HEK293T (cell line): Measurements from ENCODE around the gene BNIP1.

Experiments
- CTCF ChIA-PET: fragments of 350-600 bp; formaldehyde crosslinking; extraction: SDS; loops from one replicate; lab custom pipeline; 2021; ENCODE audit warnings: antibody characterized with exemption, inconsistent platforms; lab: Yijun Ruan, JAX
- POLR2A ChIA-PET: fragments of 350-600 bp; formaldehyde crosslinking; extraction: SDS; loops from one replicate; lab custom pipeline; 2020; ENCODE audit warnings: antibody characterized with exemption, inconsistent platforms; lab: Yijun Ruan, JAX
- DNase-seq: peaks from one replicate; pipeline ENCODE4 v3.0.0; 2012; ENCODE audit warnings: mixed read lengths; ENCODE audit errors: extremely low spot score
- ARNT ChIP-seq: fragments of 450-650 bp; IDR thresholded peaks from 2 replicates; pipeline ENCODE4 v1.6.1; 2017; ENCODE audit warnings: mild to moderate bottlenecking
- BHLHE40 ChIP-seq: fragments of 450-650 bp; IDR thresholded peaks from 2 replicates; pipeline ENCODE4 v1.6.1; 2016; ENCODE audit warnings: mild to moderate bottlenecking, moderate library complexity, borderline replicate concordance
- CTBP1 ChIP-seq: fragments of 450-650 bp; IDR thresholded peaks from 2 replicates; pipeline ENCODE4 v1.6.1; 2016; ENCODE audit warnings: borderline replicate concordance
- ELF4 ChIP-seq: fragments of 450-650 bp; IDR thresholded peaks from 2 replicates; pipeline ENCODE4 v1.6.1; 2017; ENCODE audit warnings: antibody characterized with exemption
- FOXA1 ChIP-seq: fragments of 450-650 bp; IDR thresholded peaks from 2 replicates; pipeline ENCODE4 v1.6.1; 2016; ENCODE audit warnings: mild to moderate bottlenecking
- FOXK2 ChIP-seq: fragments of 450-650 bp; IDR thresholded peaks from 2 replicates; pipeline ENCODE4 v1.6.1; 2016; ENCODE audit warnings: mild to moderate bottlenecking
- FOXM1 ChIP-seq: fragments of 450-650 bp; IDR thresholded peaks from 2 replicates; pipeline ENCODE4 v1.6.1; 2017; ENCODE audit warnings: mild to moderate bottlenecking, borderline replicate concordance
- HDGF ChIP-seq: fragments of 450-650 bp; IDR thresholded peaks from 2 replicates; pipeline ENCODE4 v1.6.1; 2017; ENCODE audit warnings: antibody characterized with exemption, borderline replicate concordance
- L3MBTL2 ChIP-seq: fragments of 450-650 bp; conservative IDR thresholded peaks from 2 replicates; pipeline ENCODE4 v1.6.1; 2016; ENCODE audit warnings: mild to moderate bottlenecking
- LEF1 ChIP-seq: fragments of 450-650 bp; IDR thresholded peaks from 2 replicates; pipeline ENCODE4 v1.6.1; 2017; ENCODE audit warnings: mild to moderate bottlenecking, borderline replicate concordance
- NFRKB ChIP-seq: fragments of 450-650 bp; IDR thresholded peaks from 2 replicates; pipeline ENCODE4 v1.6.1; 2016; ENCODE audit warnings: mild to moderate bottlenecking, moderate library complexity
- SP1 ChIP-seq: fragments of 450-650 bp; IDR thresholded peaks from 2 replicates; pipeline ENCODE4 v1.6.1; 2017
- SUZ12 ChIP-seq: fragments of 450-650 bp; IDR thresholded peaks from 2 replicates; pipeline ENCODE4 v1.6.1; 2016; ENCODE audit warnings: mild to moderate bottlenecking
- TARDBP ChIP-seq: fragments of 450-650 bp; IDR thresholded peaks from 2 replicates; pipeline ENCODE4 v1.6.1; 2016
- ZNF384 ChIP-seq: fragments of 450-650 bp; IDR thresholded peaks from 2 replicates; pipeline ENCODE4 v1.6.1; 2016
- TF ChIP-seq, protein P1 (sequence below): fragments of 450-650 bp; IDR thresholded peaks from 2 replicates; pipeline ENCODE4 v1.6.1; 2016

BNIP1 gene

DNA sequence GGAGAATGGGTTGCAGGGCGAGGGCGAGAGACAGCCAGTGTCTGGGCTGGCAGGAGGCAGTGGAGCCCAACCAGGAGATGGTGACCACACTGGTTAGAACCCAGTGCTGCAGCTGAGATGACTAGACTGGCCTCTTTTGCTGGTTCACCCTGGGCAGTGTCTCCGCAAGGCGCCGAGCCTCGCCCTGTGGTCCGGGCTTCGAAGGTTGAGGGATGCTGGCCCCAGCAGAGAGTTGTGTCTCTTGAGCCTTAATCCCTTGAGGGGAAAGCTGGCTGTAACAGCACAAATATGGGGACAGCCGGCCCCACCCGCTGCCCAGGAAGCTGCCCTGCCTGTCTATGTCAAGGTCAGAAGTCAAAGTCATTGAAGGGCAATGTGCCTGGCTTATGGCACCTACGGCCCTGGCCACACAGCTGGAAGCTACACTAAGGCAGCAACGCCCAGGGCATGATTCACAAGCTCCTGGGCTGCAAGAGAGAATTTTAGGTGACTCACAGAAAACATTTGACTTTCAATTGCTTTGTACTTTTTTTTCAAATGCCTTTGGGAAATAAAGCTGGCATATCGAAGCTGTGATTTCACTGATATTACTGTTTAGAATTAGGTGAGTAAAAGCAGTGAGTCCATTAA, 57.4 kb downstream of the BNIP1 start:
- DNase-seq = no peak
- ChIA-PET POLR2A (interaction anchor here (1.0 to 1.4 kb wide), 2 partner anchors 128 to 141 kb away, joined by 3 to 4 read pairs; no protein-coding TSS in a partner anchor), CTCF (interaction anchor here (0.6 to 1.3 kb wide), 2 partner anchors 14 to 1711 kb away, joined by 3 to 6 read pairs; no protein-coding TSS in a partner anchor)
- TF ChIP-seq LEF1 = no peak
- no peak for TF ChIP-seq FOXK2
- no peak for TF ChIP-seq BHLHE40
- TF ChIP-seq ZNF384 = no peak

DNA sequence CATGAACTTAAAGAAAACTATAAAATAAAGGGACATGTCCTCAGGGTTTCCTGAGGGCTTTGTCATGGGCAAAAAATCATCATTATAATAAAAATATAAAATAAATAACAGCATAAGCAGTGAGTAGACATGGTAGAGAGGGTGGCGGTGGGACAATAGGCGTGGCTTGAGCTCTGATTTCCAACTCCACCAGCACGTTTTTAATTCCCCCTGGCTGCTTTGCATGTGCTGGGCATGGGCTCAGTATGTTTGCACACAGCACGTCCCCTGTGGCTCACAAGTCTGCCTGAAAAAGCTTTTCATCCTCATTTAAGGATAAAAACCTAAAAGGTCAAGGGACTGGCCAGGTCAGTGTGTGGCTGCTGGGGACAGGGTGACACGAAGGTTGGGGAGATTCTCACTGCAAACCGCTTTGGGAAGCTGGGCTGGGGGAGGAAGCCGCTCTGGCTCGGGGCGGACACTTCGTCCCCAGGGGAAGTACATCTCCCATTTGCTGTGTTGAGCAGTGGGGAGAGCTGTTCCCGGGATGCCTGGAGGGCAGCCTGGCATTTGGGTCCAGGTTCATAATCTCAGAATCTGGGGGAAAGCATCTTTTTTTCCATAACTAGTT, 58.0 kb downstream of the BNIP1 start:
- no peak for TF ChIP-seq HDGF
- no peak for TF ChIP-seq ELF4
- no peak for TF ChIP-seq TARDBP
- TF ChIP-seq FOXK2 = no peak
- no peak for TF ChIP-seq NFRKB
- TF ChIP-seq ARNT = no peak
- no peak for TF ChIP-seq SUZ12
- no peak for TF ChIP-seq FOXA1
- POLR2A ChIA-PET = interaction anchor here (1.0 to 1.4 kb wide), 2 partner anchors 127 to 142 kb away, joined by 3 to 4 read pairs; no protein-coding TSS in a partner anchor
- no peak for DNase-seq
- CTCF ChIA-PET = interaction anchor here (0.6 kb wide), 1 partner anchor 1712 kb away, joined by 3 read pairs; no protein-coding TSS in a partner anchor

DNA sequence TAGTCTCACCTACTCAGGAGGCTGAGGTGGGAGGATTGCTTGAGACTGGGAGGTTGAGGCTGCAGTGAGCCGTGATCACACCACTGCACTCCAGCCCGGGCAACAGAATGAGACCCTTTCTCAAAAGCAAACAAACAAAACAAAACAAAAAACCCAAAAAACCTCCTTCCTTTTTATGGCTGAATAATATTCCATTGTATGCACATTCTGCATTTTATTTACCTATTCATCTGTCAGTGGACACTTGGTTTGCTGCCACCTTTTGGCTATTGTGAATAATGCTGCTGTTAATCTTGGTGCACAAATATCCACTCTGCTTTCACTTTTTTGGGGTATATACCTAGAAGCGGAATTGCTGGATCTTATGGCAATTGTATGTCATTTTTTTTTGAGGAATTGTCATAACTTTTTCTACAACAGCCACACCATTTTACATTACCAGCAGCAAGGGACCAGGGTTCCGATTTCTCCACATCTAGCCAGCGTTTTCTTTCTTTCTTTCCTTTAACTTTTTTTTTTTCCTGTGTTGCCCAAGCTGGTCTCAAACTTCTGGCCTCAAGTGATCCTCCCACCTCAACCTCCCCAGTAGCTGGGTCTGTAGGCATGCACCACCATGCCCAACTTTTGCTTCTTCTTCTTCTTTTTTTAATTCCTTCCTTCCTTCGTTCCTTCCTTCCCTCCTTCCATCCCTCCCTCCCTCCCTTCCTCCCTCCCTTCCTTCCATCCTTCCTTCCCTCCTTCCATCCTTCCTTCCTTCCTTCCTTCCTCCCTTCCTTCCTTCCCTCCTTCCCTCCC, 60.1 kb downstream of the BNIP1 start:
- no peak for TF ChIP-seq SP1
- TF ChIP-seq, protein P1, sequence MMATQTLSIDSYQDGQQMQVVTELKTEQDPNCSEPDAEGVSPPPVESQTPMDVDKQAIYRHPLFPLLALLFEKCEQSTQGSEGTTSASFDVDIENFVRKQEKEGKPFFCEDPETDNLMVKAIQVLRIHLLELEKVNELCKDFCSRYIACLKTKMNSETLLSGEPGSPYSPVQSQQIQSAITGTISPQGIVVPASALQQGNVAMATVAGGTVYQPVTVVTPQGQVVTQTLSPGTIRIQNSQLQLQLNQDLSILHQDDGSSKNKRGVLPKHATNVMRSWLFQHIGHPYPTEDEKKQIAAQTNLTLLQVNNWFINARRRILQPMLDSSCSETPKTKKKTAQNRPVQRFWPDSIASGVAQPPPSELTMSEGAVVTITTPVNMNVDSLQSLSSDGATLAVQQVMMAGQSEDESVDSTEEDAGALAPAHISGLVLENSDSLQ = peak; percentile 69
- no peak for DNase-seq
- ChIA-PET POLR2A (no interaction called here), CTCF (no interaction called here)

DNA sequence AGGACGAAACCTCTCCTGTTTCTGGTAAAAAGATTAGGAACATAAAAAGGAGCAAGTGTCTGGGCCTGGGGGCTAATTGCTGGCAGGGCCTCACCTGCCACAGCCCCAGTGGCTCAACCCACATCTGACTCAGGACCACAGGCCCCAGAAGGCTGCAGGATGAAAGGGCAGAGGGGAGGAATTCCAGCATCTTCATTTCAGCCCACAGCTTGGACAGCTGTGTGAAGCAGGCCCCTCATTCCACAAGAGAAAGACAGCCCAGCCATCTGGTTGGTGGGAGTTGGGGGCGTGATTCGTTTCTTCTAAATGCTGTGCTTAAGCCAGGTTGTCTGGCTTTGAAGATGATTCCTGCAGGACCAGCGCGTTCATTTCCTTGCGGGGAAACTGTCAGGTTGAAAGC, 61.6 kb downstream of the BNIP1 start:
- TF ChIP-seq HDGF = no peak
- no peak for TF ChIP-seq LEF1
- TF ChIP-seq SP1 = no peak
- TF ChIP-seq CTBP1 = no peak
- no peak for TF ChIP-seq L3MBTL2
- TF ChIP-seq ELF4 = no peak
- no peak for TF ChIP-seq TARDBP
- TF ChIP-seq, protein P1 = no peak
- TF ChIP-seq NFRKB = no peak
- no peak for TF ChIP-seq ARNT
- DNase-seq = no peak
- ChIA-PET CTCF (no interaction called here), POLR2A (no interaction called here)

DNA sequence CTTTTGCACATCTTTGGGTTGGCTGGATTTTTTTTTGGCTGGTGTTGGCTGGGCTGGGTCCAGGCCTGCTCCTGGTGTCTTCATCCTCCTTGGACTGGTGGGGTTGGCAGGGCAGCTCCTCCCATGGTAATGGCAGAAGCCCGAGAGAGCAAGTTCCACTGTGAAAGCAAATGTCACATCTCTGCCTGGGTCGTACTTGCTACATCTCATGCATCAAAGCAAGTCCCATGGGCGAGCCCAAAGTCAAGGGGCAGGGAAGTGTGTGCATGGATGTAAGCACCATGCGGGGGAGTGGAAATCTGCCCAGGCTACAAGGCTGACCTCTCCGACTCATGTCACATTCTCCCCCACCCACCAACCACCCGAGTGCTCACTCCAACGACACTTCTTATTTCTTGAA, 64.0 kb downstream of the BNIP1 start:
- POLR2A ChIA-PET = interaction anchor here (0.6 kb wide), 1 partner anchor 66 kb away, joined by 3 read pairs; no protein-coding TSS in a partner anchor
- CTCF ChIA-PET = interaction anchor here (0.6 to 1.0 kb wide), 2 partner anchors 21 to 22 kb away, joined by 3 read pairs; no protein-coding TSS in a partner anchor
- DNase-seq = no peak
- TF ChIP-seq TARDBP (no peak), CTBP1 (no peak), NFRKB (no peak), ARNT (no peak), BHLHE40 (no peak), SP1 (no peak)

DNA sequence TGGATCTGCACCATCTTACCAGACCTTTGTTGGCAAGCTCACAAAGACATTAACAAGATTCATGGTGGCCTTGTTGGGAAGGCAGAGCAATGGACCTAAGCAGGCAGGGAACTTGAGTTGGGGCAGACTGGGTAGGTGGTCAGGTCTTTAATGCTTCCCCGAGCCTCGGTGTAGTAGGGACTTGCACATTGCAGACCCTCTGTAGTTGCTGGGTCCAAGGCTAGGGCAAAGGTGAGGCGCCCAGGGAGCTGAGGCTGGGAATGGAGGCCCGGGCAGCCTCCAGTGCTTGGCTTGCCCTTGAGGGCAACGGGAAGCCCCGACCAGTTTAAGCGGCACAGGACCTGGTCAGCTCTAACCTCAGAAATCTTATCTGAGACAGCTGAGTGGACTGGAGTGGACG, 66.5 kb downstream of the BNIP1 start:
- no peak for DNase-seq
- POLR2A ChIA-PET = no interaction called here
- CTCF ChIA-PET = no interaction called here
- TF ChIP-seq FOXA1 (no peak), ELF4 (no peak), TARDBP (no peak), LEF1 (no peak), SUZ12 (no peak), ZNF384 (no peak), FOXK2 (no peak), NFRKB (no peak), ARNT (no peak), HDGF (no peak), BHLHE40 (no peak), FOXM1 (no peak), SP1 (no peak), L3MBTL2 (no peak), CTBP1 (no peak)
- TF ChIP-seq, protein P1 = no peak

DNA sequence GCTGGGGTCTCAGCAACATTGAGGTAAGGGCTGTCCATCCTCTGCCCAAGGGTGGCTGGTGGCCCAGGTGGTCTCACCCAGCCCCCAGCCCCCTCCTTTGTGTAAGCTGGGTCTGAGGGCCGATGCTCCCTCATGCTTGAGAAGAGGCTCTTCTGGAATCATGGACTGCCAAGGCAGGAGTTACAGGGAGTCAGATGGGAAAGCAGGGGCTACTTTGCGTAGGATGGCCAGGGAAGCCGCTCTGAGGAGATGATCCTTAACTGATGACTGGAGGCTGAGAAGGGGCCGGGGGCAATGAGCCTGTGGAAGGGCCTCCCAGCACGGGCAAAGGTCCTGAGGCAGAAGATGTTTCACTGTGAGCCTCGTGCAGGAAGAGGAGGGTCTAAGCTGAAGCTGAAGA, 67.0 kb downstream of the BNIP1 start:
- CTCF ChIA-PET = no interaction called here
- DNase-seq = no peak
- TF ChIP-seq TARDBP = no peak
- no peak for TF ChIP-seq ELF4
- no peak for TF ChIP-seq FOXK2
- TF ChIP-seq ARNT = no peak
- no peak for TF ChIP-seq NFRKB
- no peak for TF ChIP-seq FOXA1
- no peak for TF ChIP-seq LEF1
- no peak for TF ChIP-seq BHLHE40
- no peak for TF ChIP-seq FOXM1
- TF ChIP-seq SP1 = no peak
- no peak for TF ChIP-seq ZNF384
- no peak for TF ChIP-seq SUZ12
- TF ChIP-seq L3MBTL2 = no peak
- TF ChIP-seq HDGF = no peak
- TF ChIP-seq, protein P1 = no peak
- TF ChIP-seq CTBP1 = no peak
- POLR2A ChIA-PET = no interaction called here
